Esophagus muscularis mucosa (tissue), 4 donors: ENCODE measurements around the gene SPATA13. TPM values are rescaled to one million over a fixed set of nuclear protein-coding genes. Genes with fewer than 3 reads are reported as not detected.

Experiments used
- DNase-seq: peaks from one replicate; pipeline ENCODE4 v3.0.0-alpha.2; 2017; ENCODE audit errors: extremely low spot score
- H3K27ac ChIP-seq, 4 donors: fragments of 200-600 bp; sonication (generic); replicated peaks in 1 of 4; 1 replicate in 3 of 4; 2 replicates in 1 of 4; pipeline ENCODE4 v1.5.1; 2016 to 2019; ENCODE audit warnings: mild to moderate bottlenecking in 1 of 4
- H3K27me3 ChIP-seq, 4 donors: fragments of 200-600 bp; sonication (generic); one replicate each; pipeline versions ENCODE4 v1.5.1 to v1.6.0; 2016 to 2019
- H3K36me3 ChIP-seq, 4 donors: fragments of 200-600 bp; sonication (generic); one replicate each; pipeline ENCODE4 v1.5.1; 2016 to 2019
- H3K4me1 ChIP-seq, 4 donors: fragments of 200-600 bp; sonication (generic); one replicate each; pipeline ENCODE4 v1.5.1; 2016 to 2019
- H3K4me3 ChIP-seq, 4 donors: fragments of 200-600 bp; sonication (generic); 1 replicate in 2 of 4; 2 replicates in 2 of 4; pipeline ENCODE4 v1.5.1; 2016 to 2019; ENCODE audit warnings: mild to moderate bottlenecking in 4 of 4, moderate library complexity in 1 of 4
- H3K9me3 ChIP-seq, 4 donors: fragments of 200-600 bp; sonication (generic); 1 replicate in 3 of 4; 2 replicates in 1 of 4; pipeline ENCODE4 v1.5.1; 2016 to 2019
- CTCF ChIP-seq, 3 experiments: fragments of 200-600 bp in 2 of 3; fragments of 450-650 bp in 1 of 3; sonication (generic) in 2 of 3; IDR thresholded peaks; one replicate each; pipeline ENCODE4 v1.5.1; 2017 to 2019; ENCODE audit warnings: antibody characterized with exemption in 3 of 3, mild to moderate bottlenecking in 2 of 3, moderate library complexity in 1 of 3
- EP300 ChIP-seq: sonication (generic); formaldehyde crosslinking; IDR thresholded peaks from one replicate; pipeline ENCODE4 v1.6.1; 2017; ENCODE audit warnings: antibody characterized with exemption
- POLR2A ChIP-seq: fragments of 450-650 bp; IDR thresholded peaks from one replicate; pipeline ENCODE4 v1.6.1; 2017; ENCODE audit warnings: antibody characterized with exemption, moderate library complexity, mild to moderate bottlenecking, low read depth
- POLR2AphosphoS5 ChIP-seq, 2 donors: sonication (generic); formaldehyde crosslinking; IDR thresholded peaks; one replicate each; pipeline ENCODE4 v1.6.1; 2017; ENCODE audit warnings: antibody characterized with exemption in 2 of 2
- WGBS: methylation state at CpG from one replicate; pipeline ENCODE4 v1.1.5; 2018; 5-methylcytosine and 5-hydroxymethylcytosine counted together
- intact Hi-C: fragments of 100-400 bp; cut with DNase I; formaldehyde crosslinking; loops from one replicate; pipeline ENCODE4 v1.15.1; 2023
- small RNA-seq, 3 donors: library from RNA; depleted of rRNA; stranded (forward); fragments of <200 nt; gene quantifications; one replicate each; pipeline ENCODE3, GENCODE V24; 2016
- total RNA-seq, 4 donors: library from RNA; depleted of rRNA; stranded (reverse); fragments of >200 nt; gene quantifications; one replicate each; pipeline versions ENCODE4 v1.1.0 to v1.2.1, GENCODE V29; 2016

The SPATA13 gene
- total RNA-seq, 4 donors from 2014 or later: 9.1 to 21.6 (median 17.1) TPM

- Histone ChIP-seq H3K4me1 (no peaks in the 10 kb centered on the region), H3K27ac (no peak overlapping the region), H3K36me3 (no peaks in the 10 kb centered on the region), H3K9me3 (no peaks in the 10 kb centered on the region), H3K27me3 (no peaks in the 10 kb centered on the region), H3K4me3 (no peak overlapping the region)
- WGBS: 94% methylated on average over 12 of the region's 13 CpGs
- intact Hi-C loops: no loop called here
- TF ChIP-seq POLR2A (no peak), CTCF (IDR thresholded peaks at IDR 0.05) (no peak), POLR2AphosphoS5 (IDR thresholded peaks at IDR 0.05) (no peak), EP300 (no peak)
- peak; percentile 66 for DNase-seq
Measured at GRCh38 chr13:24355103-24355502, 194.6 kb downstream of the SPATA13 start.

- H3K4me1 ChIP-seq: no peaks in the 10 kb centered on the region
- no peaks in the 10 kb centered on the region for H3K9me3 ChIP-seq
- no peak for DNase-seq
- H3K27ac ChIP-seq: no peak overlapping the region
- intact Hi-C loops: no loop called here
- TF ChIP-seq CTCF (IDR thresholded peaks at IDR 0.05): no peak
- WGBS: 92% methylated on average over 7 of the region's 7 CpGs
- no peak overlapping the region for H3K4me3 ChIP-seq
- no peaks in the 10 kb centered on the region for H3K27me3 ChIP-seq
- H3K36me3 ChIP-seq: no peaks in the 10 kb centered on the region
Measured at GRCh38 chr13:24356270-24356669, 195.8 kb downstream of the SPATA13 start.

Small RNAs within 50 kb of the gene (small RNA-seq; reads per million reads assigned to genes)
- gene MIR2276: 0 to 0.08 (median 0) reads per million in 3 donors

Other genes starting within 250 kb of the SPATA13 start
- 1 to 10 TPM in 1 of 4 donors, under 1 TPM in 3; 0.32 to 2.0 (median 0.91) TPM for gene C1QTNF9, start 148.9 kb downstream of the SPATA13 start, total RNA-seq